ENCODE data around the gene PDZD7. TPM values are rescaled to one million over a fixed set of nuclear protein-coding genes. Genes with fewer than 3 reads are reported as not detected.

PDZD7 gene
- polyA plus RNA-seq, 1 donor from 2014 or later, result 1.5 TPM

GRCh38 chr10:101072923-101073322, 42.0 kb upstream of the PDZD7 start:
- Histone ChIP-seq H3K27ac (ENCODE audit: low read length) (no peak overlapping the region), H3K79me2 (replicated peaks; ENCODE audit: insufficient read depth, low read length) (no peaks in the 10 kb centered on the region), H3K9me2 (ENCODE audit: insufficient read depth, low read length) (no peaks in the 10 kb centered on the region), H2AFZ (ENCODE audit: low read depth, low read length) (no peak overlapping the region), H3K4me2 (ENCODE audit: low read length) (no peak overlapping the region), H3K27me3 (ENCODE audit: insufficient read depth, low read depth, low read length) (peaks cover 59% of the 10 kb centered on the region), H3K9me3 (ENCODE audit: low read length) (no peaks in the 10 kb centered on the region), H3K36me3 (ENCODE audit: insufficient read depth, low read length) (no peaks in the 10 kb centered on the region), H3K9ac (ENCODE audit: low read length) (no peak overlapping the region), H3K4me3 (ENCODE audit: low read length) (no peak overlapping the region), H3F3A (ENCODE audit: insufficient read depth, low read length, poor library complexity, severe bottlenecking) (no peaks in the 10 kb centered on the region), H4K20me1 (ENCODE audit: insufficient read depth) (no peaks in the 10 kb centered on the region)
- TF ChIP-seq POLR2AphosphoS5 (IDR thresholded peaks at IDR 0.05) (no peak), MXI1 (conservative IDR thresholded peaks at IDR 0.05; ENCODE audit: poor library complexity, severe bottlenecking) (no peak), REST (IDR thresholded peaks at IDR 0.05; ENCODE audit: borderline replicate concordance) (no peak), EP300 (conservative IDR thresholded peaks at IDR 0.05; ENCODE audit: poor library complexity, severe bottlenecking) (no peak), TAF1 (IDR thresholded peaks at IDR 0.05; ENCODE audit: low read depth) (no peak), RAD21 (conservative IDR thresholded peaks at IDR 0.05) (no peak)

GRCh38 chr10:101071885-101072433, 41.0 kb upstream of the PDZD7 start:
- H3K27ac ChIP-seq (ENCODE audit: low read length), result no peak overlapping the region
- H4K20me1 ChIP-seq (ENCODE audit: insufficient read depth), result no peaks in the 10 kb centered on the region
- H3K9me2 ChIP-seq (ENCODE audit: insufficient read depth, low read length), result no peaks in the 10 kb centered on the region
- no peak overlapping the region for H3K9ac ChIP-seq (ENCODE audit: low read length)
- no peak overlapping the region for H2AFZ ChIP-seq (ENCODE audit: low read depth, low read length)
- no peaks in the 10 kb centered on the region for H3F3A ChIP-seq (ENCODE audit: insufficient read depth, low read length, poor library complexity, severe bottlenecking)
- TF ChIP-seq MXI1 (conservative IDR thresholded peaks at IDR 0.05; ENCODE audit: poor library complexity, severe bottlenecking), result no peak
- no peak for TF ChIP-seq TAF1 (IDR thresholded peaks at IDR 0.05; ENCODE audit: low read depth)
- TF ChIP-seq RAD21 (conservative IDR thresholded peaks at IDR 0.05), result no peak
- TF ChIP-seq REST (IDR thresholded peaks at IDR 0.05; ENCODE audit: borderline replicate concordance), result no peak
- no peak for TF ChIP-seq CTCF (IDR thresholded peaks at IDR 0.05; ENCODE audit: poor library complexity, severe bottlenecking)
- no peak for TF ChIP-seq EP300 (conservative IDR thresholded peaks at IDR 0.05; ENCODE audit: poor library complexity, severe bottlenecking)
- TF ChIP-seq SMC3 (conservative IDR thresholded peaks at IDR 0.05; ENCODE audit: poor library complexity), result no peak
- TF ChIP-seq POLR2AphosphoS5 (IDR thresholded peaks at IDR 0.05), result no peak
- TF ChIP-seq EZH2 (IDR thresholded peaks at IDR 0.05; ENCODE audit: borderline replicate concordance, insufficient read depth, low read length, poor library complexity, severe bottlenecking), result no peak
- no peak overlapping the region for H3K4me2 ChIP-seq (ENCODE audit: low read length)
- H3K9me3 ChIP-seq (ENCODE audit: low read length), result no peaks in the 10 kb centered on the region
- H3K36me3 ChIP-seq (ENCODE audit: insufficient read depth, low read length), result no peaks in the 10 kb centered on the region
- no peaks in the 10 kb centered on the region for H3K79me2 ChIP-seq (replicated peaks; ENCODE audit: insufficient read depth, low read length)
- H3K27me3 ChIP-seq (ENCODE audit: insufficient read depth, low read depth, low read length), result peaks cover 69% of the 10 kb centered on the region
- H3K4me3 ChIP-seq (ENCODE audit: low read length), result no peak overlapping the region

Data from neural cell (in vitro differentiated cells).